HG03025 (cell line): Measurements from ENCODE around the gene SYTL3.

Source experiments
- ATAC-seq: cut with Tn5 transposase; IDR thresholded peaks from one replicate; pipeline ENCODE4 v1.9.1; 2021; ENCODE audit warnings: mild to moderate bottlenecking, moderate library complexity; ENCODE audit not compliant: unreplicated experiment, low FRiP score

The SYTL3 gene

DNA sequence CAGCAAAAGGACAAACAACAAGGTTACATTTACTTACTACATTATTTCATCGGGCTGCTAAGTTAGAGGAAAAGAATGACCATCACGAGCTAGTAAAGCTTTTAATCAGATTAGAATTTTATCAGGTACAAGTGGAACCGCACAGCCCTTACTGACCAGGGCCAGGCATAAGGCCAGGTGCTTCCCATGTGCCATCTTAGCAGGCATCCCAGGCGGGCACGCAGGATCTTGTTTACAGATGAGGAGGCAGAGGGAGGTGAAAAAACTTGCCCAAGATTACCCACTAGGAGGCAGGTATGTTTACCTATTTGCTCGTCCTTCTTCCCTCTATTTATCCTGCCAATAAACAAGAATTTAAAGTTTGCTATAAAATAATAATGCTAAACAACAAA, 158.6 kb downstream of the SYTL3 start:
- ATAC-seq: no peak

DNA sequence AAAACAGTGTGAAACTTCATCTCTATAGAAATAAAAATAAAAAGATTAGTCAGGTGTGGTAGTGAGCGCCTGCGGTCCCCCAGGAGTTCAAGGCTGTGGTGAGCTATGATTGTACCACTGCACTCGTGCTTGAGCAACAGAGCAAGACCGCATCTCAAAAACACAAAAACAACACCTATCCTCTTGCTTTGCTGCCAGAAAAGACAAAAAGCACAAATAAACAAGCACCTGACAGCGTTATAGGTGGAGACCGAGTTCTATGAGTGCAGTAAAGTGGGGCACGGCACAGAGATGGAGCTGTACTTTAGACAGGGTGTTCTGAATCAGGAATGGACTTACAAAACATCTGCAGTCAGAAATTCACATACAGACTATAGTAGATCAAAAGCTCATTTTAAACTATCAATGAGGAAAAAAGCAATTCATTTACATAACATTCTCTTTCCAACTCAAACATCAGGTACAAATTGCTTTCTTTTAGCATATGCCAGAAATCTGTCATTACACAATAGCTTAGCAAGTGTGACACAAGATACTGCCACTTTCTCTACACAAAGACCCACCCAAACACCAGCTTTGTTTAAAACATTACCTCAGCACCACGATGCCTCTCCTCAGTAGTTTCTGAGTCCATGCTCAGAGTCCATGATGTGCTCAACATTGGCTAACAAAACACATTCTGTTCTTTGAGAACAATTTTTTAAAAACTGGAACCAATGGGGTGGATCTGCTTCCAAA, 159.3 kb downstream of the SYTL3 start:
- peak; percentile 60 for ATAC-seq

DNA sequence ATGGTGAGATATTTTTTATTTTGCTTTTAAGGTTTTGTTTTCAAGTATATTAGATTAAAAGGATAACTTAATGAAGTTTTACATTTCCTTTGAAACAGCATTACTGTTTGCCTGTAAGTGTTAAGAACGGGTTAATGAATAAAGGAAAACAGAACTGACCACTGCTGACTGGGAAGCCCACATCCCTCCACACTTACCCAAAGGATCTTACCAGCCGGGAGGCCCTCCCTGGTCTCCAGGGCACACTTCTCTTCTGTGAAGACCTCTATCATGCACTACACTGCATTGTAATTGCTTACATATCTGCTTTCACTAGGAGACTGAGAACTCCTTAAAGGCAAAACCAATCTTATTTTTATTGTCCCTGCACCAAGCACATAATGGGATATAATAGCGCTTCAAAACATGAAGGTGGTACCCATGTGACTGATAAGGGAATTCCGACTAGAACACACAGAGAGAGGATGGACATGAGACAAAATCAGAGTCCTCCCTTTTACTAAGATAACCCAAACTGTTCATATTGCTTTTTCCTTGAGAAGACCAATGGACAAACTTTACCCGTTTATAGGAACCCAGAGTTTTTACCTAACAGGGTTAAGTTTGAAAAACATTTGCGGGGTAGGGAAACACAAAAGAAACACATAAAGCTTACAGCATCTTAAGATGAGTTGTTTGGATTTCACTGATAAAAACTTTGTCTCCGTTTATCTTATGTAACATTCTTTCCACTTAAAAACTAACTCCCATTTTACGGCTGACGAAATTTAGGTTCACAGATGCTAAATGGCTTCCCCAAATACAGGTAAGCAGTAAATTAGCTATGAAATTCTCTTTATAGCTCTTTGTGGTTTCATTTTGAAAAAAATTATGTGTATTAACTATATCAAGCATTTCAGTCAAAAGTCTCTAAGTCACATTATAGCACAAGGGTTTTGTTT, 160.6 kb downstream of the SYTL3 start:
- no peak for ATAC-seq

- ATAC-seq: no peak
Observed at GRCh38 chr6:158812611-158813010, 162.8 kb downstream of the SYTL3 start.

GRCh38 chr6:158813032-158813431, 163.2 kb downstream of the SYTL3 start:
- no peak for ATAC-seq
